Measurements from ENCODE around the gene ASCL2. TPM values are rescaled to one million over a fixed set of nuclear protein-coding genes. Genes with fewer than 3 reads are reported as not detected.

Gene ASCL2
- total RNA-seq, 2 experiments from 2014 or later, result not detected

DNA sequence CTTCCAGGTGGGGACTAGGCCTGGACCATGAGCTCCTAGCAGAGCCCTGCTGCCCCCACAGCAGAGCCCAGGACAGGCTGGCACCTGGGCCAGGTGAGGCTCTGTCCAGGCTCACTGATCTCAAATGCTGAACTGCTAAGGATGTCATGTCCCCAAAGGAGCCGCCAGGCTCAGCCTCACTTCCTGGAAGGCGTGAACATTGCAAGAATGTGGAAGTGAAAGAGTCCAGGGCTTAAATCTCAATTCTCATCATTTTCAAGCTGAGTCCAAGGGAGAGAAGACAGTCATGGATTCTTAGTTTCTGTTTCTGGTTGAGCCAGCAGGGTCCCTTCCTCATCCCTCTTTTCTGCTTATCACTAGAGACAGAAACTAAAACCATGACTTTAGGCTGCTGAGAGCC lies 5.0 kb downstream of the ASCL2 start:
- peaks cover 9% of the 10 kb centered on the region for H3K27me3 Mint-ChIP-seq (ENCODE audit: low read depth)
- no peaks in the 10 kb centered on the region for H3K9me3 Mint-ChIP-seq
- DNase-seq, result peak; percentile 56
- CTCF ChIA-PET, result interaction anchor here (1.1 kb wide), 1 partner anchor 67 kb away, joined by 3 read pairs; no protein-coding TSS in a partner anchor
- intact Hi-C loops (cut with micrococcal nuclease), result loop anchor here (5.0 kb wide), 2 partner anchors 123 to 413 kb away; partner anchors contain the start of gene LSP1
- H3K4me1 Mint-ChIP-seq (ENCODE audit: low read depth), result peaks cover 23% of the 10 kb centered on the region
- H3K36me3 Mint-ChIP-seq (ENCODE audit: low read depth), result no peaks in the 10 kb centered on the region
- H3K27ac Mint-ChIP-seq, result peak overlapping the region; percentile 27
- peak overlapping the region; percentile 22 for H3K4me3 Mint-ChIP-seq

DNA sequence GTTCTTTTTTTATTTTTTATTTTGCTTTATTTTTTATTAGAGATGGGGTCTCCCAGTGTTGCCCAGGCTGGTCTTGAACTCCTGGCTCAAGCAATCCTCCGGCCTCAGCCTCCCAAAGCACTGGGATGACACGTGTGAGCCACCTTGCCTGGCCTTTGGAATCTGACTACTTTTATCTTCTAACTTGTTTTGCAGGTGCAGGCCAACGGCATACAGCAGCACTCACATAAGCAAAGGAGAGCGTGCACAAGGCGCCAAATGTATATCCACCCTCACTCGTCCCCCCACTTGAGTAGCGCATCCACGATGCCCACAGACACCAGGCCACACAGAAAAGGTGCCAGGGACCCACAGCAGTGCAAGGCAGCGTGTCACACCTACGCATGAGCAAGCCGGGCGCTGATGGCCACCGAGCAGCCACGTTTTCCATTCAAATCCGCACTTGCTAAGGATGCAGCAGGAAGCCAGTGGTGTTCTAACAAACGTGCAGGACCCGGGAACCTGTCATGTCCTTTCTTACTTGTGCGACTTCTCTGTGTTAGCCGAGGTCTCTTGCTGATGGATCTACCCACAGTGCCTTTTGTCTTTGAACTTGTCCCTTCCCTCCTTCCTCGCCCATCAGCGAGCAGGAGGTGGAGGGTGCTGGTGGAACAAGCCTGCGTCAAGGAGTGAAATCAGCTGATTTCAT lies 5.9 kb downstream of the ASCL2 start:
- no peak for DNase-seq
- Mint-ChIP-seq H3K4me3 (no peak overlapping the region), H3K9me3 (no peaks in the 10 kb centered on the region), H3K27me3 (ENCODE audit: low read depth) (peaks cover 9% of the 10 kb centered on the region), H3K27ac (no peak overlapping the region), H3K4me1 (ENCODE audit: low read depth) (peaks cover 22% of the 10 kb centered on the region), H3K36me3 (ENCODE audit: low read depth) (no peaks in the 10 kb centered on the region)
- intact Hi-C loops (cut with micrococcal nuclease), result loop anchor here (5.0 kb wide), 2 partner anchors 122 to 412 kb away; partner anchors contain the start of gene LSP1
- CTCF ChIA-PET, result interaction anchor here (1.7 kb wide), 1 partner anchor 665 kb away, joined by 3 read pairs; no protein-coding TSS in a partner anchor

DNA sequence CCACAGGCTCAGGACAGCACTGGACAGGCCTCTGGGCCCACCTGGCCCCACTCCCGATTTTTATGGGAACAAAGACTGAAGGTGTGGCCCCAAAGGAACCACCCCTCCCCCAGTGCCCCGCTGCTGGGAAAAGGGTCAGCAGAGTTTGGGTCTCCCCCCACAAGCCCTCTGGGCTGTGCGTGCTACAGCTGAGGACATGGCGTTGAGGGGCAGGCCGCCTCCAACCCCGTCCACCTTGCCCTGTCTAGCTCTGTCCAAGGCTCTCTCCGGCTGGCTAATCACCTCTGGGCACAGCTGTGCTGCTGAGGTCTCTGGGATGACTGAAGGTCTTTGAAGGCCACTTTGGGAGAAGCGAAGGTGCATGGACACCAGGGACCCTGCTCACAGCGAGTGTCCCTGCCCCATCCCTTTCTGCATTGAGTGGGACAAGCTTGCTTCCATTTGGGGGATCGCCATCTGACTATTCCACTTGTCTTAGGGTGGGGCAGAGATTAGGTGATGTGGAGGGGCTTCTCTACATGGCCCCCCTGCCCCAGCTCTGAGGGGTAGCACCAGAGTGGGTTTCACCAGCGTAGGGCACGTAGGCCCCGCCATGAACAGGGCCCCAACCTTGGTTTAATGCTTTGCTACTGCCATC lies 6.5 kb downstream of the ASCL2 start:
- Mint-ChIP-seq H3K27me3 (ENCODE audit: low read depth) (peaks cover 9% of the 10 kb centered on the region), H3K4me3 (no peak overlapping the region), H3K9me3 (no peaks in the 10 kb centered on the region), H3K27ac (no peak overlapping the region), H3K36me3 (ENCODE audit: low read depth) (no peaks in the 10 kb centered on the region), H3K4me1 (ENCODE audit: low read depth) (peaks cover 21% of the 10 kb centered on the region)
- DNase-seq, result no peak
- intact Hi-C loops (cut with micrococcal nuclease), result no loop called here
- CTCF ChIA-PET, result interaction anchor here (0.7 to 1.7 kb wide), 3 partner anchors 41 to 666 kb away, joined by 3 to 4 read pairs (median 3); no protein-coding TSS in a partner anchor

DNA sequence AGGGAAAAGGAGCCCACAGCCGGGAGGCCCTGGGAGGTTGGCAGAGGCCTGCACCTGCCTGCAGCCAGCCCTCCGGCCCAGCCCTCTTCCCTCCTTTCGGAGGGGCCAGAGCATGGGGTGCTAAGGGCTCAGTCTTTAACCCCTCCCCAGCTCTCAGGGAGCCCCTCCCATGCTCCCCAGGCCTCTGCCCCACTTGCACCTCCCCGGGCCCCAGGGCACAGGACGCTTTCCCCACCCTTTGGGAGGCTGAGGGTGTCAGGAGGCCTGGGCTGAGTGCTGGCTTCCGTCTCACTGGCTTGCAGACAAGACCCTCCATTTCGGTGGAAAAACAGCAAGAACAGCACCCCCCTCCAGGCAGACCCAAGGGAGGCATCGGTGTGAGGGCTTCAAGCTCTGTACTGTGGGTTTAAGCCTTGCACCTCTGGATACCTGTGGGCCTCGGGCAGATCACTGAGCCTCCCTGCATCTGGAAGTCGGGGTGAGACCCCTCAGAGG lies 7.3 kb downstream of the ASCL2 start:
- CTCF ChIA-PET, result interaction anchor here (0.7 to 1.7 kb wide), 3 partner anchors 42 to 667 kb away, joined by 3 to 4 read pairs (median 3); no protein-coding TSS in a partner anchor
- intact Hi-C loops (cut with micrococcal nuclease), result no loop called here
- no peaks in the 10 kb centered on the region for H3K9me3 Mint-ChIP-seq
- no peak overlapping the region for H3K4me3 Mint-ChIP-seq
- H3K27ac Mint-ChIP-seq, result no peak overlapping the region
- no peaks in the 10 kb centered on the region for H3K36me3 Mint-ChIP-seq (ENCODE audit: low read depth)
- H3K27me3 Mint-ChIP-seq (ENCODE audit: low read depth), result peaks cover 3% of the 10 kb centered on the region
- H3K4me1 Mint-ChIP-seq (ENCODE audit: low read depth), result peaks cover 20% of the 10 kb centered on the region
- no peak for DNase-seq

DNA sequence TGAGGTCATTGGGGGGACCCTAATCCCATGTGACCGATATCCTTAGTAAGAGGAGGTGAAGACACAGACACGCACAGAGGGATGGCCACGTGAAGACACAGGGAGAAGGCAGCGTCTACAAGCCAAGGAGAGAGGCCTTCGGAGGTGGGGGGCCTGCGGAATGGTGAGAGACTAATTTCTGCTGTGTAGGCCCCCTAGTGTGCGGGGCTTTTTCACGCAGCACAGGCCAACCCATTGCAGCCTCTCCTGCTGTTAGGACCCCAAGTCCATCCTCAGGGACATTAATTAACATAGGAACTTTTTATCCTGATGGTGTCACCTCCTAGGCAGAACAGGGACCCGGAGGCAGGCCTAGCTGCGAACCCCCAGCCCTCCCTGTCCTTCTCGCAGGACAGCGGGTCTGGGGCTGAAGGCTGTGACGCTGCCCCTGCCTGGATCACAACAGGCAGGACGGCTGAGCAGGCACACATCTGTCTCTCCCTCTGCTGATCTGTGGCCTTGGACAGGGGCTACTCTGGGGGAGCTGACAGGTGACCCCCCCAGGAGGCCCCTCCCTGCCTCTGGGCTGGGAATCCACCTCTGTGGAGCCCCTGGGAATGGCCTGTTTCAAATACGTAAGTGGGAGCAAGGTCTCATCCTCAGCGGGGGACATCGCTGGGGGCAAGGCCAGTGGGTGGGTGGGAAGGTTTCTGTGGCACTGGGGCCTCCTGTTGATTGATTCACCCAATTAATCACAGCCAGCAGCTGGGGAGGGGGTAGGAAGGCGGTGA lies 7.9 kb downstream of the ASCL2 start:
- H3K4me1 Mint-ChIP-seq (ENCODE audit: low read depth), result peaks cover 17% of the 10 kb centered on the region
- no peak for DNase-seq
- CTCF ChIA-PET, result interaction anchor here (1.7 kb wide), 2 partner anchors 42 to 667 kb away, joined by 3 to 4 read pairs; no protein-coding TSS in a partner anchor
- no peaks in the 10 kb centered on the region for H3K9me3 Mint-ChIP-seq
- intact Hi-C loops (cut with micrococcal nuclease), result no loop called here
- no peak overlapping the region for H3K27ac Mint-ChIP-seq
- H3K27me3 Mint-ChIP-seq (ENCODE audit: low read depth), result no peaks in the 10 kb centered on the region
- H3K4me3 Mint-ChIP-seq, result no peak overlapping the region
- no peaks in the 10 kb centered on the region for H3K36me3 Mint-ChIP-seq (ENCODE audit: low read depth)

DNA sequence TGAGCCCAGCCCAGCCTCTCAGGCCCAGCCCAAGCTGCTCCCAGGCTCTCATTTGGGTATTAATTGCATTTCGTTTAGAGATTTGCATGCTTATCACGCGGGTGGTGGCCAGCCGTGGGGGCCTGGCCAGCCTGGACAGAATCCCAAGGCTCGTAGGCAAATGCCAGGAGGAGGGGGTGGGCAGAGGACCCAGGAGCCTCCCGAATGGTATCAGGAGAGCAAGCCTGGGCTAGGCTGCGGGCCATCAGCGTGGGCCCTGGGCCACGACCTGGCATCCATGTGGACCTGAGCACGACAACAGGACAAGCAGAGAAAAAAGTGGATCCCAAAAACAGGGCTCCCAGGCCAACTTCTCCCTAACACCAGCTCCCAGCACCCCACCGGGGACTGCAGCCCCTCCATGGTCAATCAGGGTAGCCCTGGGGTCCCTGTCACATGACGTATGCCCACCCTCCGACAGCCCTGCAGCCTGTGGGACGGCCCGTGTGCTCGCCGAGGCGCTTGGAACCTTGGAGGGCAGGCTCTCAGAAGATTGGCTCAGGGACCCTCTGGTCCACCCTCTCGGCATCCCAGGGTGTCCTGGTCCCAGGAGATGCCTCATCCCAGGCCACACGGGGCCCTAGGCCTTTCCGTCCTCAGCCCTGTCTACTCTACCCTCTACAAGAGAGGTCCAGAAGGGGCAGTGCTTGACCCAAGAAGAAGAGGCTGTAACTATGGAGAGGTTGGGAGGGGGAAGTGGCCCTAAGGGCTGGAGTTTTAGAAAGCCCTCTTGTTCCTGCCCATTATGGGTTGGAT lies 8.8 kb downstream of the ASCL2 start:
- Mint-ChIP-seq H3K4me3 (no peak overlapping the region), H3K9me3 (no peaks in the 10 kb centered on the region), H3K27me3 (ENCODE audit: low read depth) (no peaks in the 10 kb centered on the region), H3K36me3 (ENCODE audit: low read depth) (no peaks in the 10 kb centered on the region), H3K27ac (no peak overlapping the region), H3K4me1 (ENCODE audit: low read depth) (peaks cover 15% of the 10 kb centered on the region)
- intact Hi-C loops (cut with micrococcal nuclease), result no loop called here
- CTCF ChIA-PET, result no interaction called here
- no peak for DNase-seq

DNA sequence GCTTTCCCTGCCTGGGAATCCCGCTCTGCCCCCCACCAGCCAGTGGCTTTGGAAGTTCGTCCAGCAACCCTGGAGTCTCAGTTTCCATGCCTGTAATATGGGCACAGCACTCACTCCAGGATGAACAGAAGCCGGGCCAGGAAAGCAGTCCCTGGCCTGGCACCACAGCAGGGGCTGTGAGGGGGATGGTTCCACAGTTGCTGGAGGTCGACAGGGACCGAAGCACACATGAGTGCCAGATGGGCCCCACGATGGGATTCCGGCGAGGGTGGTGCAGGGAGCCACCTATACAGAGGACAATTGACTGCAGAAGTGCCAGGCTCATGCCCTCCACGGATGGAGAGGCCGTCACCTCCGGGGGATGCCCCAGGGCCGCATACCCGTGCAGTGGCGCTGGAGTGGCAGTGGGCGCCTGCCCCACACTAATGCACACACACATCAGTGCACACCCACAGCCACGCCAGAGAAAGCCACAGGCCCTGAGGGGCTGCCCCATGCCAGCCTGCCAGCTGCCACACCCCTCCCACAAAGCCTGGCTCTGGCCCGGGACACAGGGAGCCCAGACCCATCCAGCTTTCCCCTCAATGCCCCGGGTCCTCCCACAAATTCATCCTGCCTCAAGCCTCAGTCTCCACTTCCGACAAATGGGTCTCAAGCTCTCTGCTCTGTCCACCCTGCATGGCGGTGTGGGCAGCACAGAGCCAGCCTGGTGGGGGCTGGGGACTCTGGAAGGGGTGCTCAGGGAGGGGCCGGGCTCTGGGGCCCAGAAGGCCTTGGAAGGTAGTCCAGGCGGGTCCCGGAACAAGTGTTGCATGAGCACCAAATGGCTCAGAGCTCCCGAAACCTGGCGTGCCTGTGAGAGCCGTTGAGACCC lies 9.7 kb downstream of the ASCL2 start:
- Mint-ChIP-seq H3K27me3 (ENCODE audit: low read depth) (no peaks in the 10 kb centered on the region), H3K27ac (no peak overlapping the region), H3K9me3 (no peaks in the 10 kb centered on the region), H3K36me3 (ENCODE audit: low read depth) (no peaks in the 10 kb centered on the region), H3K4me1 (ENCODE audit: low read depth) (peaks cover 6% of the 10 kb centered on the region), H3K4me3 (no peak overlapping the region)
- CTCF ChIA-PET, result no interaction called here
- intact Hi-C loops (cut with micrococcal nuclease), result no loop called here
- no peak for DNase-seq

DNA sequence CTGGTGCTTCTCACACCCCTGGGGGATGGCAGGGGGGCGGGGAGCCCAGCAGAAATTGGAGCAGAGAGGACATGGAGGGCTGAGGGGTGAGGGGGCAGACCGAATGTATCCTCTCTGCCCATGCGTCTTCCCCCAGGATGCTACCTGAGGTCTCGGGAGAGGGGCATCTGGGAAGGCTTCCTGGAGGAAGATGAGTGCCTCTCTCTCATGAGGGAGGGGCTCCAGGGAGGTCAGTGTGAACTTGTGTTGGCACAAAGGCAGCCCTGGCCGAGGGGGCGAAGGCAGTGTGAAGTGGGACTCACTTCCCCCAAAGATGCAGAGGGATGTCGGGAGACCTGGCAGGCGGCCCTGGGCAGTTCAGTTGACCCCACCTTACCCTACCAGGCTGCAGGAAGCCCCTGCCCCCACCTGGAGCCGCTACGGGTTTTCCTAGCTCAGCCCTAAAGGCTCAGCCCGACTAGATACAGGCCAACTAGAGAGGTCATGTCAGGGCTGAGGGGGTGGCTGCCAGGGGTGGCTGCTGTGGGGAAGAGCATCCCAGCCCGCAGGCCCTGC lies 10.4 kb downstream of the ASCL2 start:
- Mint-ChIP-seq H3K27ac (no peak overlapping the region), H3K9me3 (no peaks in the 10 kb centered on the region), H3K4me1 (ENCODE audit: low read depth) (no peaks in the 10 kb centered on the region), H3K36me3 (ENCODE audit: low read depth) (no peaks in the 10 kb centered on the region), H3K27me3 (ENCODE audit: low read depth) (no peaks in the 10 kb centered on the region), H3K4me3 (no peak overlapping the region)
- no peak for DNase-seq
- CTCF ChIA-PET, result no interaction called here
- intact Hi-C loops (cut with micrococcal nuclease), result no loop called here

DNA sequence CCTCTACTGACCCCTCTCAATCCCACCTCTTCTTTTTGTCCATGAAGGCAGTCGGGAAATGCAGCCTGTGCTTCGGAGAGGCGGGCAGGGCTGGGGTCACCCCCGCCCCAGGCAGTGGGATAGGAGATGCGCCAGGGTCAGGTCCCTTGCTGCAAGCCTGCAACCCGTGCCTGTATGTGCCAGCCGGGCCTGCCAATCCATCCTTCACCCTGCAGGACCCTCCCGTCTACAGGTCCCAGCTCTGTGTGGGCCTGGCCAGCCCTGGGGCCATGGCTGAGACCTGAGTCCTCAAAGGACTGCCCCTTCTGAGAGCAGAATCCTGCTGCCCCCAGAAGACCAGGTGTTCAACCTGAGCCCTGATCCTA lies 10.9 kb downstream of the ASCL2 start:
- intact Hi-C loops (cut with micrococcal nuclease), result no loop called here
- no peak for DNase-seq
- Mint-ChIP-seq H3K36me3 (ENCODE audit: low read depth) (no peaks in the 10 kb centered on the region), H3K9me3 (peaks cover 2% of the 10 kb centered on the region), H3K4me3 (no peak overlapping the region), H3K4me1 (ENCODE audit: low read depth) (no peaks in the 10 kb centered on the region), H3K27me3 (ENCODE audit: low read depth) (no peaks in the 10 kb centered on the region), H3K27ac (no peak overlapping the region)
- CTCF ChIA-PET, result interaction anchor here (1.0 kb wide), 1 partner anchor 32 kb away, joined by 3 read pairs; no protein-coding TSS in a partner anchor

DNA sequence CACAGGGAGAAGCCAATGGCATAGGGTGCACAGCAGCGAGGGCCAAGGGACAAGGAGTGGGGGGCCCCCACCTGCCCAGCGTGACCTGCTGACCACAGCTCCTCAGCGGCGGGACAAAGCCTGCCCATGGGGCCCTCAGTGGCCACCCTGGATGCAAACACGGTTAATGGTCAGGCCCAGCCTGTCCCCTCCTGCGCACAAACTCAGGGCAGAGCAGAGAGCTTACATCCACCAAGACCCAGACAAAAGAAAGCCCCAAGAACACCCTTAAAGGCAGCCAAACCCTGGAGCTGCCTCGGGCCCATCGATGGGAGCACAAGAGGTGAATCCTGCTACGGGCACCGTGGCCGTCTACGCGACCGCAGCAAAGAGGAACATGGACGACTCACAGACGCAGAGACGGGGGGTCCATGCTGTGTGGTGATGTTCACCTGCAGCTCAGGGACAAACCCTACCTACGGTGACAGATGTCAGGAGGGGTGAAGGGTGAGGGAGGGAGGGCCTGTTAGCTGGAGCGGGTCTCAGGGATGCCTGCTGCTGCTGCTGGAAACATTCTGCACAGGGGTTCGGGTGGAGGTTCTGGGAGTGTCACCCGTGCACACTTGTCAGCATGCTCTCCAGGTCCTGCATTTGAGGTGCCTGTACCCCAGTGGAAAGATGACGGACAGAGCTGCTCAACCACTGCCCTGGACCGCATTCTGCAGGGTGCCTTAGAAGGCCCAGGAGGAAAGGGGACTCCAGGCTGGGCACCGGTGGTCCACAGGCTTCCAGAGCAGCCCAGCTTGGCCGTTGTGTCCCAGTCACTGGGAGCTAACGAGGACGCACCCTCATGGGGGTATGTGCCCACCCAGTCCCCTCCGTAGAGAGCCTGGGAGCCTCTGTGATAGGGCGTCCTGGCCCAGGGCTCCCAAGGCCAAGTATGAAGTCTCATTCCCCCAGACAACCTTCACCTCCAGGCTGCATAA lies 11.6 kb downstream of the ASCL2 start:
- CTCF ChIA-PET, result interaction anchor here (1.0 kb wide), 1 partner anchor 32 kb away, joined by 3 read pairs; no protein-coding TSS in a partner anchor
- H3K4me1 Mint-ChIP-seq (ENCODE audit: low read depth), result no peaks in the 10 kb centered on the region
- H3K27me3 Mint-ChIP-seq (ENCODE audit: low read depth), result no peaks in the 10 kb centered on the region
- intact Hi-C loops (cut with micrococcal nuclease), result no loop called here
- peaks cover 2% of the 10 kb centered on the region for H3K9me3 Mint-ChIP-seq
- H3K4me3 Mint-ChIP-seq, result no peak overlapping the region
- H3K36me3 Mint-ChIP-seq (ENCODE audit: low read depth), result no peaks in the 10 kb centered on the region
- no peak overlapping the region for H3K27ac Mint-ChIP-seq
- no peak for DNase-seq

All from activated naive CD4-positive, alpha-beta T cell treated with anti-CD3 and anti-CD28 coated beads for 36 hours (primary cell).